ENCODE data around the gene CEP20. TPM values are rescaled to one million over a fixed set of nuclear protein-coding genes. Genes with fewer than 3 reads are reported as not detected.

CEP20 gene
- total RNA-seq, 4 donors from 2014 or later, result 31.2 to 45.1 (median 39.5) TPM

GRCh38 chr16:15870011-15870410, 18.4 kb downstream of the CEP20 start:
- TF ChIP-seq POLR2AphosphoS5 (IDR thresholded peaks at IDR 0.05), result no peak
- no peak for TF ChIP-seq EP300 (IDR thresholded peaks at IDR 0.05)
- no peak for TF ChIP-seq POLR2A (IDR thresholded peaks at IDR 0.05)
- no peak for TF ChIP-seq CTCF (IDR thresholded peaks at IDR 0.05)
- H3K4me3 ChIP-seq, result no peak overlapping the region
- 86% methylated on average over 5 of the region's 5 CpGs for WGBS
- H3K27ac ChIP-seq, result no peak overlapping the region
- DNase-seq (ENCODE audit: low spot score in 2 of 2), result no peak
- H3K36me3 ChIP-seq, result peaks cover 65% of the 10 kb centered on the region
- H3K27me3 ChIP-seq, result no peaks in the 10 kb centered on the region
- H3K9me3 ChIP-seq, result no peaks in the 10 kb centered on the region
- H3K4me1 ChIP-seq, result peaks cover 6% of the 10 kb centered on the region

DNA sequence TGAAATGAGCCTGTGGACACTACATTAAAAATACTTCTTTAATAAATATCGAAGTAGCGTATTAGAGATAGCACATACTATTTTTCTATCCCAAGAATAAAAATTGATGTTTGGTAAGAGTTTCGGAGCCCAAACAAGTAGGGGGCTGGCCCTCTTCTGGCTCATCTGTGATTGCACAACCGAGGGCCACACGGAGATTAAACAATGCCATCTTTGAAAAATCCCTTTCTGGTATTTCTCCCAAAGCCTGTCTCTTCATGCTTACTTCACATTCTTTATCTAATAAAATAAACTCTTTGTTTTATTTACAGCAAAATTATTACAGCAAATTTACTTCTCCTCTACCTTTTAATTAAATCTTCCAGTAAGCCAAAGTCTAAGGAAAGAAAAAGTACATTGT, 22.0 kb downstream of the CEP20 start:
- no peak overlapping the region for H3K4me3 ChIP-seq
- 64% methylated on average over 5 of the region's 5 CpGs for WGBS
- H3K27ac ChIP-seq, result no peak overlapping the region
- H3K9me3 ChIP-seq, result no peaks in the 10 kb centered on the region
- peaks cover 52% of the 10 kb centered on the region for H3K36me3 ChIP-seq
- no peak for TF ChIP-seq CTCF (IDR thresholded peaks at IDR 0.05)
- TF ChIP-seq EP300 (IDR thresholded peaks at IDR 0.05), result no peak
- no peak for TF ChIP-seq POLR2A (IDR thresholded peaks at IDR 0.05)
- no peak for TF ChIP-seq POLR2AphosphoS5 (IDR thresholded peaks at IDR 0.05)
- H3K4me1 ChIP-seq, result no peaks in the 10 kb centered on the region
- DNase-seq (ENCODE audit: low spot score in 2 of 2), result no peak
- H3K27me3 ChIP-seq, result no peaks in the 10 kb centered on the region

DNA sequence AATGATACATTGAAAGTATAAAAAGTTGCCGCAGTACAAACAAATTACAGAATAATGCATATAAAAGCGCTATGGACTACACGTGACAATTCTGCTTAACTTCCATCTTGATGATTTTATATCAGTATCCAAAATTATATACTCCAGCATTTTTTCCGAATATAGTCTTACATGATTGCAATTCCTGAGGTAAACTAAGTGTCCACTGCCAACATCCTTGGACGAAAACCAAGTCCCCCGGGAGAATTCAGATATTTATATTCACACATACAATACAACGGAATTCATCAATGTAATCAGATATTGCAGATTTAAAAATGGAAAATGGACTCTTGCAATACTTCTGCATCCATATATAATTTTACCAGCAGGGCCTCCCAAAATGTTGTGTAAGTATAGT, 22.7 kb downstream of the CEP20 start:
- H3K27me3 ChIP-seq, result no peaks in the 10 kb centered on the region
- H3K4me1 ChIP-seq, result no peaks in the 10 kb centered on the region
- 67% methylated on average over 7 of the region's 7 CpGs for WGBS
- H3K27ac ChIP-seq, result no peak overlapping the region
- H3K36me3 ChIP-seq, result peaks cover 47% of the 10 kb centered on the region
- TF ChIP-seq POLR2A (IDR thresholded peaks at IDR 0.05) (no peak), CTCF (IDR thresholded peaks at IDR 0.05) (no peak), EP300 (IDR thresholded peaks at IDR 0.05) (no peak), POLR2AphosphoS5 (IDR thresholded peaks at IDR 0.05) (no peak)
- no peak overlapping the region for H3K4me3 ChIP-seq
- DNase-seq (ENCODE audit: low spot score in 2 of 2), result no peak
- H3K9me3 ChIP-seq, result no peaks in the 10 kb centered on the region

GRCh38 chr16:15864939-15865338, 23.5 kb downstream of the CEP20 start:
- no peak overlapping the region for H3K27ac ChIP-seq

DNA sequence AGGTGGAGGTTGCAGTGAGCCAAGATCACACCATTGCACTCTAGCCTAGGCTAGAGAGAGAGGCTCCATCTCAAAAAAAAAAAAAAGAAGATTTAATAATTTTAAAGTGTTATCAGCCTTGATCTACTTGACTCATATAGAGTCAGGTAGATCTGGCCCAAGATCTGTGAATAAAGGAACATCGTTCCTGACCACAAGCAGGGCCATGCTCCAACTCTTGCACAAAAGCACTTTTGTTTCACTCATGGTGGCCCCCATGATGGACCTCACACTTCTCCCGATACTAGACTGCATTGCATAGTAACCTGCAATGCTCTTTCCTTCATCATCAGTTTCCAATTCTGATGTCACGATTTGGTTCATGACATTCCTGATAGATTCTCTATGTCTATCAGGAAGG, 26.4 kb downstream of the CEP20 start:
- TF ChIP-seq EP300 (IDR thresholded peaks at IDR 0.05) (no peak), POLR2A (IDR thresholded peaks at IDR 0.05) (no peak), POLR2AphosphoS5 (IDR thresholded peaks at IDR 0.05) (no peak), CTCF (IDR thresholded peaks at IDR 0.05) (no peak)
- H3K9me3 ChIP-seq, result no peaks in the 10 kb centered on the region
- no peak overlapping the region for H3K4me3 ChIP-seq
- no peak overlapping the region for H3K27ac ChIP-seq
- H3K27me3 ChIP-seq, result peaks cover 14% of the 10 kb centered on the region
- 81% methylated on average over 3 of the region's 3 CpGs for WGBS
- H3K4me1 ChIP-seq, result peaks cover 15% of the 10 kb centered on the region
- no peak for DNase-seq (ENCODE audit: low spot score in 2 of 2)
- H3K36me3 ChIP-seq, result peaks cover 17% of the 10 kb centered on the region

More at GRCh38 chr16:15864939-15865338, 23.5 kb downstream of the CEP20 start:
- no peaks in the 10 kb centered on the region for H3K9me3 ChIP-seq
- no peak for DNase-seq (ENCODE audit: low spot score in 2 of 2)
- H3K36me3 ChIP-seq, result peaks cover 39% of the 10 kb centered on the region
- no peaks in the 10 kb centered on the region for H3K27me3 ChIP-seq
- no peaks in the 10 kb centered on the region for H3K4me1 ChIP-seq
- H3K4me3 ChIP-seq, result no peak overlapping the region
- TF ChIP-seq POLR2A (IDR thresholded peaks at IDR 0.05) (no peak), POLR2AphosphoS5 (IDR thresholded peaks at IDR 0.05) (no peak), CTCF (IDR thresholded peaks at IDR 0.05) (no peak), EP300 (IDR thresholded peaks at IDR 0.05) (no peak)
- WGBS, result 86% methylated on average over 5 of the region's 5 CpGs

Measured in suprapubic skin (tissue), 4 donors.